ENCODE results near the gene SMIM35.

Gene SMIM35

DNA sequence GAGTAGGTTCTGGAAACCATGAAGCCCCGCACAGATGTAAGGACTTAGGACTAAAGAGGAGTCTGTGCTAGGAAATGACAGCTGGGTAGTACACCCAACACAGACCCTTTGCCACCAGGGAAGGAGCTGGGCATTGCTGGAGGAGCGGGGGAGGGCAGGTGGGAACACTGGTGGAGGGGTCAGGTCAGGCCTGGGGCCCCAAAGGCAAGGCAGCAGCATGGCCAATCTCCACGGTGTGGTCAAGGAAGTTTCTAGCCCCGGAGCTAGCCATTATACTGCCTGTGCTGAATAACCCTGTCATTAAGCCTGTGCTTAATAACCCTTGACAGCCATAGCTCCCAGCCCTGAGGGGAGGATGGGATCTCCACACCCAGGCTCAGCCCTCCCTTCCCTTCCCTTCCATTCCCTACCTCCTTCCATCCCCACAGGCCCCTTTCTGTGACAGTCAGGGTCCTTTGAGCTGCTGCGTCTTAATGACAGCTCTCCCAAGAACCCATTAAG, 7.8 kb downstream of the SMIM35 start:
- Histone ChIP-seq H4K8ac (ENCODE audit: low read depth, low read length) (no peak overlapping the region), H3K9me3 (ENCODE audit: insufficient read depth, low read depth, low read length) (no peaks in the 10 kb centered on the region), H2BK120ac (ENCODE audit: insufficient read depth, low read length, poor library complexity) (no peak overlapping the region), H3K79me2 (ENCODE audit: control insufficient read depth, insufficient read depth, low read length, poor library complexity) (no peaks in the 10 kb centered on the region), H3K14ac (ENCODE audit: low read length) (no peak overlapping the region), H3K18ac (ENCODE audit: low read length) (no peak overlapping the region), H3K27ac (ENCODE audit: low read depth, low read length) (no peak overlapping the region), H2AFZ (ENCODE audit: insufficient read depth, low read length, poor library complexity) (no peak overlapping the region), H3K4me1 (ENCODE audit: control insufficient read depth in 1 of 2, insufficient read depth in 2 of 2, low read length in 2 of 2) (peaks cover 21 to 22% of the 10 kb centered on the region in 2 experiments), H3K9ac (ENCODE audit: low read length) (no peak overlapping the region), H4K91ac (ENCODE audit: low read depth, low read length) (no peak overlapping the region), H2AK5ac (ENCODE audit: low read length) (no peak overlapping the region), H3K36me3 (ENCODE audit: control insufficient read depth in 1 of 2, insufficient read depth in 2 of 2, low read length in 2 of 2) (no peaks in the 10 kb centered on the region), H3K4me3 (ENCODE audit: low read depth, low read length) (peak overlapping the region; percentile 45), H2BK12ac (ENCODE audit: low read length) (no peak overlapping the region), H3K23ac (ENCODE audit: low read length) (no peak overlapping the region), H3K4ac (ENCODE audit: low read depth, low read length) (no peak overlapping the region), H3K79me1 (ENCODE audit: low read length) (no peaks in the 10 kb centered on the region), H3K27me3 (ENCODE audit: insufficient read depth, low read length) (no peaks in the 10 kb centered on the region), H4K12ac (ENCODE audit: low read depth, low read length) (no peak overlapping the region), H2BK5ac (ENCODE audit: low read depth, low read length, poor library complexity) (no peak overlapping the region), H3K4me2 (ENCODE audit: low read length) (no peak overlapping the region)
- no CpG with 5 or more reads among the region's 5 CpGs for WGBS (ENCODE audit: extremely low coverage, insufficient coverage, insufficient read length)
- DNase-seq = no peak

DNA sequence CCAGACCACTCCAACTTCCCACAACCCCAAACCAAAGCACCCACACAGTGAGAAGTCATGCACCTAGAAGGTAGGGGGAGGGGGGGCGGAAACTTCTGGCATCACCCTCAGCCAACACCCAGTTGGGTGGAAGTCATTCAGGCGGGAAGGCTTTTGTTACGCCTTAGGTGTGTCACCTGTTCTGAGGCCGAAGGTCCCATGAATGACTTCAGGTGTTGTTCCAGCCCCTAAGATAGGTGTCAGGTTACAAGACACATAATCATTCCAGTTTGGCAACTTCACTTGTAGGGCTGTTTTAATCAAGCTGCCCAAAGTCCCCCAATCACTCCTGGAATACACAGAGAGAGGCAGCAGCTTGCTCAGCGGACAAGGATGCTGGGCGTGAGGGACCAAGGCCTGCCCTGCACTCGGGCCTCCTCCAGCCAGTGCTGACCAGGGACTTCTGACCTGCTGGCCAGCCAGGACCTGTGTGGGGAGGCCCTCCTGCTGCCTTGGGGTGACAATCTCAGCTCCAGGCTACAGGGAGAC, 9.9 kb downstream of the SMIM35 start, which contains the start of gene TMPRSS4:
Gene TMPRSS4 (plus strand): TSS at position 325 of the 528 bp plus-strand sequence. CDS start 225 bp downstream, outside the sequence.
- Histone ChIP-seq H3K27me3 (ENCODE audit: insufficient read depth, low read length) (no peaks in the 10 kb centered on the region), H3K4ac (ENCODE audit: low read depth, low read length) (no peak within 1 kb of the TSS), H2AFZ (ENCODE audit: insufficient read depth, low read length, poor library complexity) (no peak within 1 kb of the TSS), H3K4me2 (ENCODE audit: low read length) (no peak within 1 kb of the TSS), H2BK12ac (ENCODE audit: low read length) (no peak within 1 kb of the TSS), H4K8ac (ENCODE audit: low read depth, low read length) (no peak within 1 kb of the TSS), H3K14ac (ENCODE audit: low read length) (no peak within 1 kb of the TSS), H4K91ac (ENCODE audit: low read depth, low read length) (no peak within 1 kb of the TSS), H3K4me3 (ENCODE audit: low read depth, low read length) (no peak within 1 kb of the TSS), H3K79me2 (ENCODE audit: control insufficient read depth, insufficient read depth, low read length, poor library complexity) (no peaks in the 10 kb centered on the region), H2AK5ac (ENCODE audit: low read length) (no peak within 1 kb of the TSS), H3K36me3 (ENCODE audit: control insufficient read depth in 1 of 2, insufficient read depth in 2 of 2, low read length in 2 of 2) (no peaks in the 10 kb centered on the region), H2BK120ac (ENCODE audit: insufficient read depth, low read length, poor library complexity) (no peak within 1 kb of the TSS), H3K79me1 (ENCODE audit: low read length) (no peaks in the 10 kb centered on the region), H3K27ac (ENCODE audit: low read depth, low read length) (no peak within 1 kb of the TSS), H3K9me3 (ENCODE audit: insufficient read depth, low read depth, low read length) (no peaks in the 10 kb centered on the region), H3K18ac (ENCODE audit: low read length) (no peak within 1 kb of the TSS), H3K23ac (ENCODE audit: low read length) (no peak within 1 kb of the TSS), H3K4me1 (ENCODE audit: control insufficient read depth in 1 of 2, insufficient read depth in 2 of 2, low read length in 2 of 2) (peaks cover 21 to 22% of the 10 kb centered on the region in 2 experiments), H4K12ac (ENCODE audit: low read depth, low read length) (no peak within 1 kb of the TSS), H2BK5ac (ENCODE audit: low read depth, low read length, poor library complexity) (no peak within 1 kb of the TSS), H3K9ac (ENCODE audit: low read length) (no peak within 1 kb of the TSS)
- WGBS (ENCODE audit: extremely low coverage, insufficient coverage, insufficient read length) = no CpG with 5 or more reads among the region's 7 CpGs
- DNase-seq = no peak

DNA sequence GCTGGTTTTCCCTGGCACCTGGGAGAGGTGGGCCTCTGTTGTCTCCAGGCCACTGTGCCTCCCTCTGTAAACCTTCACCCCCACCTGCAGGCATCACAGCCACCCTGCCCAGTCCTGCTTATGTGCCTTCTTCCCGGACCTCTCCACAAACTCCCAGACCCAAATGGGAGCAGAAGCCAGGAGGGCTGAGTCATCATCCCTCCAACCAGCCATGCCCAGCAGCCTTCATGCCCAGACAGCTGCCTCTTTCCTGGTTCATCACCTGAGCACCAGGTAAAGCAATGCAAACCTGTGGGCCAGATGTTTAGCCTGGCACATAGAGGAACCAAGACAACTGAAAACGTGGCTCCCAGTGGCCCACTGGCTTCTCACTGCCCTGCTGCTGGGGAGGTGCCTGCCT, 12.0 kb downstream of the SMIM35 start:
- H3K4me3 ChIP-seq (ENCODE audit: low read depth, low read length) = no peak overlapping the region
- no CpG with 5 or more reads among the region's 2 CpGs for WGBS (ENCODE audit: extremely low coverage, insufficient coverage, insufficient read length)
- H4K8ac ChIP-seq (ENCODE audit: low read depth, low read length) = no peak overlapping the region
- peaks cover 17 to 22% of the 10 kb centered on the region in 2 experiments for H3K4me1 ChIP-seq (ENCODE audit: control insufficient read depth in 1 of 2, insufficient read depth in 2 of 2, low read length in 2 of 2)
- H3K4me2 ChIP-seq (ENCODE audit: low read length) = no peak overlapping the region
- H3K27me3 ChIP-seq (ENCODE audit: insufficient read depth, low read length) = no peaks in the 10 kb centered on the region
- no peaks in the 10 kb centered on the region for H3K79me2 ChIP-seq (ENCODE audit: control insufficient read depth, insufficient read depth, low read length, poor library complexity)
- no peak for DNase-seq
- no peak overlapping the region for H2BK12ac ChIP-seq (ENCODE audit: low read length)
- H2AK5ac ChIP-seq (ENCODE audit: low read length) = no peak overlapping the region
- no peak overlapping the region for H3K18ac ChIP-seq (ENCODE audit: low read length)
- H2BK5ac ChIP-seq (ENCODE audit: low read depth, low read length, poor library complexity) = no peak overlapping the region
- no peak overlapping the region for H2BK120ac ChIP-seq (ENCODE audit: insufficient read depth, low read length, poor library complexity)
- H4K91ac ChIP-seq (ENCODE audit: low read depth, low read length) = no peak overlapping the region
- H3K27ac ChIP-seq (ENCODE audit: low read depth, low read length) = no peak overlapping the region
- no peaks in the 10 kb centered on the region for H3K9me3 ChIP-seq (ENCODE audit: insufficient read depth, low read depth, low read length)
- H3K14ac ChIP-seq (ENCODE audit: low read length) = no peak overlapping the region
- no peak overlapping the region for H3K23ac ChIP-seq (ENCODE audit: low read length)
- no peak overlapping the region for H4K12ac ChIP-seq (ENCODE audit: low read depth, low read length)
- H3K9ac ChIP-seq (ENCODE audit: low read length) = no peak overlapping the region
- H3K36me3 ChIP-seq (ENCODE audit: control insufficient read depth in 1 of 2, insufficient read depth in 2 of 2, low read length in 2 of 2) = no peaks in the 10 kb centered on the region
- no peak overlapping the region for H3K4ac ChIP-seq (ENCODE audit: low read depth, low read length)
- H2AFZ ChIP-seq (ENCODE audit: insufficient read depth, low read length, poor library complexity) = no peak overlapping the region
- H3K79me1 ChIP-seq (ENCODE audit: low read length) = no peaks in the 10 kb centered on the region

DNA sequence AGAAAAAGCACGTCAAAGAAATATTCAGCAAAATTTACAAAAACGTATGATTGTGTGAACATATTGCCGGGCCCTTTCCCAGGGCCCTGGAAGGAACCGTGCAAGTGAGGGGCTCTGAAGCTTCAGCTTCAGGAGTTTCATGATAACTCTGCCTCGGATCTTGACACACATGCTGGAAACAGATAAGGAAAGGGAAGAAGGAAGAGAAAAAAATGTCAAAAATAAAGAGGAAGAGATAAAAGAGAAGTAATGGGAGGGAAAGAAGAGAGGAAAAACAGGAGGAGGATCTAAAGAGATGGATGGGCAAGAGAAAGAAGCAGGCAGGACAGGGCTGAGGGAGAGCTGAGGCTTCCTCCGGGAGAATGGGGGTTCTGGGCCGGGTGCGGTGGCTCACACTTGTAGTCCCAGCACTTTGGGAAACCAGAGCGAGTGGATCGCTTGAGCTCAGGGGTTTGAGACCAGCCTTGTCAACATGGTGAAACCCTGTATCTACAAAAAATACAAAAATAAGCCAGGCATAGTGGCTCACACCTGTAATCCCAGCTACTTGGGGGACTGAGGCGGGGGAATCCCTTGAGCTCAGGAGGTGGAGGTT, 12.6 kb downstream of the SMIM35 start:
- Histone ChIP-seq H3K79me1 (ENCODE audit: low read length) (no peaks in the 10 kb centered on the region), H3K36me3 (ENCODE audit: control insufficient read depth in 1 of 2, insufficient read depth in 2 of 2, low read length in 2 of 2) (no peaks in the 10 kb centered on the region), H2BK5ac (ENCODE audit: low read depth, low read length, poor library complexity) (no peak overlapping the region), H2BK120ac (ENCODE audit: insufficient read depth, low read length, poor library complexity) (no peak overlapping the region), H4K8ac (ENCODE audit: low read depth, low read length) (no peak overlapping the region), H3K79me2 (ENCODE audit: control insufficient read depth, insufficient read depth, low read length, poor library complexity) (no peaks in the 10 kb centered on the region), H3K18ac (ENCODE audit: low read length) (no peak overlapping the region), H3K27ac (ENCODE audit: low read depth, low read length) (no peak overlapping the region), H3K4me1 (ENCODE audit: control insufficient read depth in 1 of 2, insufficient read depth in 2 of 2, low read length in 2 of 2) (peaks cover 12 to 16% of the 10 kb centered on the region in 2 experiments), H2BK12ac (ENCODE audit: low read length) (no peak overlapping the region), H4K12ac (ENCODE audit: low read depth, low read length) (no peak overlapping the region), H3K4me3 (ENCODE audit: low read depth, low read length) (no peak overlapping the region), H3K4ac (ENCODE audit: low read depth, low read length) (no peak overlapping the region), H4K91ac (ENCODE audit: low read depth, low read length) (no peak overlapping the region), H2AK5ac (ENCODE audit: low read length) (no peak overlapping the region), H3K9ac (ENCODE audit: low read length) (no peak overlapping the region), H3K14ac (ENCODE audit: low read length) (no peak overlapping the region), H3K23ac (ENCODE audit: low read length) (no peak overlapping the region), H3K9me3 (ENCODE audit: insufficient read depth, low read depth, low read length) (no peaks in the 10 kb centered on the region), H2AFZ (ENCODE audit: insufficient read depth, low read length, poor library complexity) (no peak overlapping the region), H3K4me2 (ENCODE audit: low read length) (no peak overlapping the region), H3K27me3 (ENCODE audit: insufficient read depth, low read length) (no peaks in the 10 kb centered on the region)
- no CpG with 5 or more reads among the region's 11 CpGs for WGBS (ENCODE audit: extremely low coverage, insufficient coverage, insufficient read length)
- no peak for DNase-seq
